ENCODE measurements around the gene VMP1.
"Not testable (repeated sequence)": the region's sequence is repeated elsewhere in the genome, so short reads cannot be mapped to it uniquely, and the experiment has no call there.

VMP1 gene

GRCh38 chr17:59756236-59756818 is 48.9 kb downstream of the VMP1 start:
- DNase-seq = no peak

- DNase-seq = no peak
These were observed 49.6 kb downstream of the VMP1 start for GRCh38 chr17:59757043-59757442.

- no peak for DNase-seq
These were observed 50.0 kb downstream of the VMP1 start for GRCh38 chr17:59757470-59757869.

- no peak for DNase-seq
These were observed 50.5 kb downstream of the VMP1 start for GRCh38 chr17:59757881-59758385.

- not testable (repeated sequence) for DNase-seq
These were observed 51.7 kb downstream of the VMP1 start for GRCh38 chr17:59758998-59759651.

GRCh38 chr17:59760160-59760559 is 52.7 kb downstream of the VMP1 start:
- no peak for DNase-seq

- no peak for DNase-seq
These were observed 54.1 kb downstream of the VMP1 start for GRCh38 chr17:59761385-59762048.

- DNase-seq = no peak
These were observed 54.8 kb downstream of the VMP1 start for GRCh38 chr17:59762049-59762823.

- DNase-seq = no peak
These were observed 55.4 kb downstream of the VMP1 start for GRCh38 chr17:59762824-59763374.

GRCh38 chr17:59763861-59764260 is 56.4 kb downstream of the VMP1 start:
- DNase-seq = no peak

GRCh38 chr17:59764292-59764741 is 56.9 kb downstream of the VMP1 start:
- DNase-seq = no peak

- no peak for DNase-seq
These were observed 57.6 kb downstream of the VMP1 start for GRCh38 chr17:59765038-59765437.

- DNase-seq = no peak
These were observed 59.0 kb downstream of the VMP1 start for GRCh38 chr17:59766491-59766890.

GRCh38 chr17:59767176-59767575 is 59.7 kb downstream of the VMP1 start:
- DNase-seq = no peak

- no peak for DNase-seq
These were observed 62.4 kb downstream of the VMP1 start for GRCh38 chr17:59769887-59770286.

- no peak for DNase-seq
These were observed 63.6 kb downstream of the VMP1 start for GRCh38 chr17:59771093-59771492.

- DNase-seq = no peak
These were observed 68.4 kb downstream of the VMP1 start for GRCh38 chr17:59775786-59776350.

GRCh38 chr17:59776577-59776976 is 69.1 kb downstream of the VMP1 start:
- no peak for DNase-seq

GRCh38 chr17:59777033-59777432 is 69.6 kb downstream of the VMP1 start:
- DNase-seq = no peak

GRCh38 chr17:59778996-59779395 is 71.5 kb downstream of the VMP1 start:
- DNase-seq = no peak

- DNase-seq = no peak
These were observed 72.1 kb downstream of the VMP1 start for GRCh38 chr17:59779521-59779920.

GRCh38 chr17:59780548-59780947 is 73.1 kb downstream of the VMP1 start:
- DNase-seq = not testable (repeated sequence)
